ENCODE data around the gene WDR64. TPM values are rescaled to one million over a fixed set of nuclear protein-coding genes. Genes with fewer than 3 reads are reported as not detected.

WDR64 gene
- not detected in 2 replicates for total RNA-seq

DNA sequence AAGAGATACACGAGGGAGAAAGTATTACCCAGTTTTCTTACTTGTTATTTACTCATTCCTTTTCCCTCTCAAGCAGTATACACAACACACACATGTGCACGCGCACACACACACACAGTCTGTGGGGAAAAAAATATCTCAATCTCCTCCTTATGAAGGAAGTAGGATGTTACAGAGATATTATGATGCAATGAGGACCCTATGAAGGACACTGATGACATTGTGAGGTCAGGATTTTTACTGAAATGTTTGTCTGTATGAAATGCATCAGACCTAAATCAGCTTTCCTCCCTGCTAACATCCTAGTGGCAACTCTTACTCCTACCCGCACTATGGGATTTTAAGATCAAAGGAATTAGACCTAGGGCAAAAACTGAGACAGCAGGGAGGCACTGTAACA lies at the start of gene WDR64:
Gene WDR64 (plus strand): TSS at position 270 of the 400 bp plus-strand sequence. CDS start 204 bp downstream, outside the sequence.
- no peaks in the 10 kb centered on the region for H3K9me3 ChIP-seq (ENCODE audit: low read depth, low read length)

DNA sequence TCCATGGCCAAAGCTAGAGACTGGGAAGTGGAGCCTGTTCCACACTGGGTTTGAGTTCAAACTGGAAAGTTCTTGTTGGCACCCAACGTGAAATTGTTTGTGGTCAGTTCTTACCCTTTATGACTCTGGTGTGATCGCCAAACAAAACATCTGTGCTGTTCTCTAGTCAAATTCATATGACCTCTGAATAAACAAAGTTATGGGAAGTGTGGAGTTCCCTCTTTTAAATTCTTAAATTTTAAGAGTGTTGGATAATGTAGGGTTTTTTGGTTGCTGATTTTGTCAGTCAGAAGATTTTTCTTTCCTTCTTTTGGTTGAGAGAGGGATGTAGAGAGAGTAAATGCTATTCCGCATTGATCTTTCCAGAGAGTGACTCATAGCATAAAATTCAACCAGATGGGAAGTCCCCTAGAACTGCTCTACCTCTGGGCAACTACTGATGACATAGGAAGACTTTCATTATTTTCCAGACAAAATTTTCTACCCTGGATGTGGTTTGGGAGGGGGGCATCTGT lies 48.3 kb upstream of the WDR64 start:
- Histone ChIP-seq H3K27me3 (ENCODE audit: insufficient read depth, low read length) (no peaks in the 10 kb centered on the region), H3K4me3 (ENCODE audit: insufficient read depth, low read length) (no peak overlapping the region), H3K36me3 (ENCODE audit: insufficient read depth, low read length) (no peaks in the 10 kb centered on the region), H3K4me1 (ENCODE audit: insufficient read depth, low read length) (peaks cover 40% of the 10 kb centered on the region), H3K79me2 (ENCODE audit: insufficient read depth, low read length) (no peaks in the 10 kb centered on the region), H2AFZ (ENCODE audit: low read length) (peak overlapping the region; percentile 62), H3K4me2 (ENCODE audit: insufficient read depth, low read length) (peak overlapping the region; percentile 70), H4K20me1 (ENCODE audit: insufficient read depth, low read length) (no peaks in the 10 kb centered on the region), H3K27ac (ENCODE audit: low read depth, low read length) (peak overlapping the region; percentile 67), H3K9me3 (ENCODE audit: low read depth, low read length) (no peaks in the 10 kb centered on the region)
- TF ChIP-seq, protein P1, sequence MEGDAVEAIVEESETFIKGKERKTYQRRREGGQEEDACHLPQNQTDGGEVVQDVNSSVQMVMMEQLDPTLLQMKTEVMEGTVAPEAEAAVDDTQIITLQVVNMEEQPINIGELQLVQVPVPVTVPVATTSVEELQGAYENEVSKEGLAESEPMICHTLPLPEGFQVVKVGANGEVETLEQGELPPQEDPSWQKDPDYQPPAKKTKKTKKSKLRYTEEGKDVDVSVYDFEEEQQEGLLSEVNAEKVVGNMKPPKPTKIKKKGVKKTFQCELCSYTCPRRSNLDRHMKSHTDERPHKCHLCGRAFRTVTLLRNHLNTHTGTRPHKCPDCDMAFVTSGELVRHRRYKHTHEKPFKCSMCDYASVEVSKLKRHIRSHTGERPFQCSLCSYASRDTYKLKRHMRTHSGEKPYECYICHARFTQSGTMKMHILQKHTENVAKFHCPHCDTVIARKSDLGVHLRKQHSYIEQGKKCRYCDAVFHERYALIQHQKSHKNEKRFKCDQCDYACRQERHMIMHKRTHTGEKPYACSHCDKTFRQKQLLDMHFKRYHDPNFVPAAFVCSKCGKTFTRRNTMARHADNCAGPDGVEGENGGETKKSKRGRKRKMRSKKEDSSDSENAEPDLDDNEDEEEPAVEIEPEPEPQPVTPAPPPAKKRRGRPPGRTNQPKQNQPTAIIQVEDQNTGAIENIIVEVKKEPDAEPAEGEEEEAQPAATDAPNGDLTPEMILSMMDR (IDR thresholded peaks at IDR 0.05; ENCODE audit: extremely low read depth, low read depth, low read length): no peak
- no peak for DNase-seq (ENCODE audit: insufficient read length, low spot score, missing footprints)

More for the DNA sequence above, at the start of gene WDR64:
- no peaks in the 10 kb centered on the region for H3K36me3 ChIP-seq (ENCODE audit: insufficient read depth, low read length)
- no peaks in the 10 kb centered on the region for H3K4me1 ChIP-seq (ENCODE audit: insufficient read depth, low read length)
- no peak within 1 kb of the TSS for H3K27ac ChIP-seq (ENCODE audit: low read depth, low read length)
- H4K20me1 ChIP-seq (ENCODE audit: insufficient read depth, low read length): no peaks in the 10 kb centered on the region
- no peak within 1 kb of the TSS for H2AFZ ChIP-seq (ENCODE audit: low read length)
- no peak within 1 kb of the TSS for H3K4me2 ChIP-seq (ENCODE audit: insufficient read depth, low read length)
- no peak for DNase-seq (ENCODE audit: insufficient read length, low spot score, missing footprints)
- no peaks in the 10 kb centered on the region for H3K79me2 ChIP-seq (ENCODE audit: insufficient read depth, low read length)
- no peak within 1 kb of the TSS for H3K4me3 ChIP-seq (ENCODE audit: insufficient read depth, low read length)
- TF ChIP-seq, protein P1 (IDR thresholded peaks at IDR 0.05; ENCODE audit: extremely low read depth, low read depth, low read length): no peak
- no peaks in the 10 kb centered on the region for H3K27me3 ChIP-seq (ENCODE audit: insufficient read depth, low read length)

DNA sequence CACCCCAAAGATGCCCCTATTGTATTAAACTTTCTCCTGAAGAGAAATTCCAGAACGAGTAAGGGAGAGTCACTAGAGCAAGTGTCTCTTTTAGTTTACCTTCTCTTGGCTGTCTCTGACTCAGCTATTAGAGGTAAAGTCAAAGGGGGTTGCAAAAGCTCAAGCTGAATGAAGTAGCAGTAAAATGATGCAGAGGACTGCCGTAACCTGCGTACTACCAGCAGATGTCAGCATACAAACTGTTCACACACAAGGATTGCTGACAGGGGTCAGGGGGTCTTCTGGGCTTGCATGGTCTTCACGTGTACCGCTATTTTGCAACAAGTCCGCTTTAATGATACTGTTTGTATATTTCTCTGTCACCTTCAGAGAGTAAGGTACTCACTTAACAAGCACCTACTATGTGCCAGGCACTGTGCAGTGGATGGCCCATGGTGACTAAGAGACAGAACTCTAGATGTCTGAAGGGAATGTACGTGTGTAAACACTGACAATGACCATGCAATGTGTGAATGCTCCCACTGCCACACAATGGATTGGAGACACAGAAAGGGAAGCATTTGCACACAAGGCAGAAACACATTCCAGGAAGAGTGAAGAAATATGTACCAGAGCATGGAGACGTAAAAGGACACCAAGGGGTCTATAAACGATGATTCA lies 46.8 kb upstream of the WDR64 start:
- Histone ChIP-seq H3K27me3 (ENCODE audit: insufficient read depth, low read length) (no peaks in the 10 kb centered on the region), H3K4me3 (ENCODE audit: insufficient read depth, low read length) (no peak overlapping the region), H2AFZ (ENCODE audit: low read length) (no peak overlapping the region), H3K9me3 (ENCODE audit: low read depth, low read length) (no peaks in the 10 kb centered on the region), H3K4me2 (ENCODE audit: insufficient read depth, low read length) (no peak overlapping the region), H3K27ac (ENCODE audit: low read depth, low read length) (no peak overlapping the region), H4K20me1 (ENCODE audit: insufficient read depth, low read length) (no peaks in the 10 kb centered on the region), H3K36me3 (ENCODE audit: insufficient read depth, low read length) (no peaks in the 10 kb centered on the region), H3K79me2 (ENCODE audit: insufficient read depth, low read length) (no peaks in the 10 kb centered on the region), H3K4me1 (ENCODE audit: insufficient read depth, low read length) (peaks cover 45% of the 10 kb centered on the region)
- DNase-seq (ENCODE audit: insufficient read length, low spot score, missing footprints): no peak
- TF ChIP-seq, protein P1 (IDR thresholded peaks at IDR 0.05; ENCODE audit: extremely low read depth, low read depth, low read length): peak; percentile 27

DNA sequence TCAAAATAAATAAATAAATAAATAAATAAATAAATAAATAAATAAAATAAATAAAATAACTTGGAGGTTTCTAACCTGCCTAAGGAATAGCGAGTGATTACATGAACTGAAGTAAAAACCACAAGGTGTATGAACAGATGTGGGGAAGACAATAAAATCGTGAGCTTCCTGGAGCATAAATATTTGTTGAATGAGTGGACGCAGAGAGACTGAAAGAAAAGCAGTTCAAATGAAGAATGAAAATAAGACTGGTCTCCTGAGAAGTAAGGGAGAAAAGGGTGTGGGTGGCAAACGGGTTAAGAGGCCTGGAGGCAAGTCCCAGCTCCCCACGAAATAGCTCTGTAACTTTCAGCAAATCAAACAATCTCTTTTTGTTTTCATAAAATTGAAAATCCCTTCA lies 45.5 kb upstream of the WDR64 start:
- TF ChIP-seq, protein P1 (IDR thresholded peaks at IDR 0.05; ENCODE audit: extremely low read depth, low read depth, low read length): no peak
- no peak overlapping the region for H3K4me3 ChIP-seq (ENCODE audit: insufficient read depth, low read length)
- H3K79me2 ChIP-seq (ENCODE audit: insufficient read depth, low read length): no peaks in the 10 kb centered on the region
- H3K4me1 ChIP-seq (ENCODE audit: insufficient read depth, low read length): peaks cover 39% of the 10 kb centered on the region
- no peak overlapping the region for H3K27ac ChIP-seq (ENCODE audit: low read depth, low read length)
- H3K27me3 ChIP-seq (ENCODE audit: insufficient read depth, low read length): no peaks in the 10 kb centered on the region
- no peaks in the 10 kb centered on the region for H3K36me3 ChIP-seq (ENCODE audit: insufficient read depth, low read length)
- DNase-seq (ENCODE audit: insufficient read length, low spot score, missing footprints): no peak
- no peak overlapping the region for H2AFZ ChIP-seq (ENCODE audit: low read length)
- H3K9me3 ChIP-seq (ENCODE audit: low read depth, low read length): no peaks in the 10 kb centered on the region
- H4K20me1 ChIP-seq (ENCODE audit: insufficient read depth, low read length): no peaks in the 10 kb centered on the region
- peak overlapping the region; percentile 27 for H3K4me2 ChIP-seq (ENCODE audit: insufficient read depth, low read length)
